Ovary (tissue), 3 donors: ENCODE data around the gene PCTP.

Source experiments
- CTCF ChIP-seq, 3 donors: fragments of 450-650 bp in 2 of 3; fragments of 200-600 bp in 1 of 3; IDR thresholded peaks; one replicate each; pipeline versions ENCODE4 v1.5.1 to v1.8.0; 2016 to 2022; ENCODE audit warnings: antibody characterized with exemption in 3 of 3, mild to moderate bottlenecking in 1 of 3
- EP300 ChIP-seq: sonication (generic); formaldehyde crosslinking; IDR thresholded peaks from one replicate; pipeline ENCODE4 v1.6.1; 2017; ENCODE audit warnings: antibody characterized with exemption
- POLR2A ChIP-seq: fragments of 450-650 bp; IDR thresholded peaks from one replicate; pipeline ENCODE4 v1.6.1; 2017; ENCODE audit warnings: antibody characterized with exemption, mild to moderate bottlenecking, moderate library complexity
- donor health status: DM: no; HTN: no; CAD: no.

GRCh38 chr17:55728833-55729232 lies 22.0 kb upstream of the PCTP start:
- TF ChIP-seq CTCF (IDR thresholded peaks at IDR 0.05) (no peak), POLR2A (no peak), EP300 (no peak)
